Measurements from ENCODE around the gene PDLIM7. TPM values are rescaled to one million over a fixed set of nuclear protein-coding genes. Genes with fewer than 3 reads are reported as not detected.

The PDLIM7 gene
- total and polyA plus RNA-seq, 2 of the 4 experiments (the other 2 are of a cell fraction), result 70.4 to 534 TPM

GRCh38 chr5:177490311-177490991 lies 7.0 kb downstream of the PDLIM7 start:
- no peak overlapping the region for H3K14ac ChIP-seq (replicated peaks; ENCODE audit: low read depth, low read length)
- H3K4me1 ChIP-seq (ENCODE audit: control insufficient read depth, insufficient read depth, low read length), result peaks cover 21% of the 10 kb centered on the region
- no peak overlapping the region for H3K4me2 ChIP-seq (ENCODE audit: low read depth, low read length)

More at GRCh38 chr5:177490311-177490991, 7.0 kb downstream of the PDLIM7 start:
- H2BK15ac ChIP-seq (ENCODE audit: low read depth, low read length), result no peak overlapping the region
- peaks cover 41 to 83% of the 10 kb centered on the region in 2 experiments for H3K79me1 ChIP-seq (ENCODE audit: low read depth in 1 of 2, low read length in 2 of 2)
- POLR2A ChIA-PET (ENCODE audit: unreplicated experiment), result no interaction called here
- no peak overlapping the region for H2BK5ac ChIP-seq (ENCODE audit: low read depth, low read length, poor library complexity, severe bottlenecking)
- no peak overlapping the region for H2BK120ac ChIP-seq (ENCODE audit: low read depth, low read length)
- H3K27me3 ChIP-seq (ENCODE audit: control insufficient read depth, insufficient read depth, low read length), result no peaks in the 10 kb centered on the region
- dilution Hi-C loops (cut with HindIII; ENCODE audit: low sequenced_read_pairs, unreplicated experiment) (no loop called here), in situ Hi-C loops (cut with MboI; ENCODE audit: low sequenced_read_pairs) (no loop called here), intact Hi-C loops (cut with micrococcal nuclease) (no loop called here)
- H3K27ac ChIP-seq (ENCODE audit: insufficient read depth, low read length), result no peak overlapping the region
- no peak overlapping the region for H2AFZ ChIP-seq (replicated peaks; ENCODE audit: low read length, poor library complexity)
- WGBS, 2 experiments (ENCODE audit: extremely low coverage in 2 of 2, insufficient read length in 1 of 2), result 92% methylated on average over 12 of the region's 15 CpGs; no CpG with 5 or more reads in 1 of the 2 experiments
- H4K8ac ChIP-seq (ENCODE audit: low read depth in 2 of 2, low read length in 2 of 2), result no peak overlapping the region
- ATAC-seq (ENCODE audit: low read depth), result no peak
- DNase-seq, result no peak
- peaks cover 9% of the 10 kb centered on the region for H3K9me1 ChIP-seq (ENCODE audit: insufficient read depth, low read length)
- H4K20me1 ChIP-seq (ENCODE audit: insufficient read depth, low read length), result peaks cover 96% of the 10 kb centered on the region
- H4K91ac ChIP-seq (ENCODE audit: insufficient read depth, low read depth, low read length), result no peak overlapping the region
- H2AK9ac ChIP-seq (replicated peaks; ENCODE audit: low read depth, low read length, poor library complexity), result peak overlapping the region; percentile 82
- peaks cover 82% of the 10 kb centered on the region for H3K36me3 ChIP-seq (ENCODE audit: control insufficient read depth, insufficient read depth, low read length)
- H3K9ac ChIP-seq (ENCODE audit: low read depth, low read length), result no peak overlapping the region
- no peaks in the 10 kb centered on the region for H3K9me3 ChIP-seq (ENCODE audit: control insufficient read depth, insufficient read depth, low read length)
- no peak overlapping the region for H3K23ac ChIP-seq (ENCODE audit: low read depth, low read length)
- TF ChIP-seq FOS (IDR thresholded peaks at IDR 0.05; ENCODE audit: low read depth, low read length), result no peak
- TF ChIP-seq POLR2A (IDR thresholded peaks at IDR 0.05; ENCODE audit: low read depth, low read length), result no peak
- H4K5ac ChIP-seq (ENCODE audit: low read depth, low read length), result no peak overlapping the region
- no peak overlapping the region for H3K4ac ChIP-seq (ENCODE audit: low read depth, low read length)
- no peak overlapping the region for H3K4me3 ChIP-seq (ENCODE audit: insufficient read depth, low read depth, low read length)
- no peak overlapping the region for H2BK20ac ChIP-seq (ENCODE audit: low read depth, low read length)
- no peak overlapping the region for H3K56ac ChIP-seq (ENCODE audit: extremely low read depth, insufficient read depth, low read length)
- H3K18ac ChIP-seq (ENCODE audit: low read depth, low read length), result no peak overlapping the region
- CTCF ChIA-PET, result no interaction called here
- no peak overlapping the region for H2AK5ac ChIP-seq (ENCODE audit: low read depth, low read length)
- no TSS peak for BruUV-seq (replicated peaks)

Data from IMR-90 (cell line).